A549 (cell line): Measurements from ENCODE around the gene EIF4E2. TPM values are rescaled to one million over a fixed set of nuclear protein-coding genes. Genes with fewer than 3 reads are reported as not detected.

ENCODE experiments used
- ATAC-seq, 2 experiments: fragments of 200-7000 bp in 1 of 2; fragments of >200 bp in 1 of 2; cut with Nextera tagmentation in 1 of 2; cut with Tn5 transposase in 1 of 2; 3 replicates each; pipeline versions ENCODE4 v1.8.0 to v1.9.1; 2018 to 2020; ENCODE audit warnings: mild to moderate bottlenecking in 1 of 2, moderate library complexity in 1 of 2
- CTCF ChIA-PET: fragments of 300-600 bp; sonication (Branson Sonifier 250); formaldehyde crosslinking; extraction: SDS; loops from one replicate; lab custom pipeline; 2021; ENCODE audit warnings: antibody characterized with exemption, inconsistent platforms; lab: Yijun Ruan, JAX
- POLR2A ChIA-PET: fragments of 350-600 bp; formaldehyde crosslinking; extraction: SDS; loops from one replicate; lab custom pipeline; 2021; ENCODE audit warnings: antibody characterized with exemption, inconsistent platforms; lab: Yijun Ruan, JAX
- DNase-seq, 2 experiments: peaks; one replicate each; pipeline versions ENCODE4 v3.0.0 to v3.0.0-alpha.2; 2011 to 2016; ENCODE audit warnings: low read depth in 1 of 2, low spot score in 1 of 2
- FAIRE-seq: peaks from 2 replicates; lab custom pipeline; 2011; peaks lifted over from hg19 to GRCh38; lab: Jason Lieb, UNC
- H3K27ac ChIP-seq, 2 experiments: fragments of >200 bp; sonication (Bioruptor Twin); formaldehyde crosslinking; 3 replicates each; pipeline ENCODE4 v1.5.1; 2016 to 2017
- H3K4me1 ChIP-seq: fragments of >200 bp; sonication (Bioruptor Twin); formaldehyde crosslinking; 3 replicates; pipeline ENCODE4 v1.6.1; 2016
- H3K4me2 ChIP-seq: fragments of >200 bp; sonication (Bioruptor Twin); formaldehyde crosslinking; 3 replicates; pipeline ENCODE4 v1.6.1; 2016
- H3K4me3 ChIP-seq: fragments of >200 bp; sonication (Bioruptor Twin); formaldehyde crosslinking; 3 replicates; pipeline ENCODE4 v1.5.1; 2016
- H3K9me3 ChIP-seq: fragments of >200 bp; sonication (Bioruptor Twin); formaldehyde crosslinking; 3 replicates; pipeline ENCODE4 v1.6.1; 2016
- ATOH8 ChIP-seq: fragments of 250-450 bp; sonication (Bioruptor Pico); IDR thresholded peaks from 2 replicates; pipeline ENCODE4 v1.5.0; 2020; ENCODE audit warnings: low read depth, mild to moderate bottlenecking, moderate library complexity
- BCL3 ChIP-seq: fragments of >200 bp; sonication (Bioruptor Twin); formaldehyde crosslinking; IDR thresholded peaks from 3 replicates; pipeline ENCODE4 v1.6.1; 2016
- CBX8 ChIP-seq: fragments of 200-600 bp; sonication (generic); IDR thresholded peaks from 2 replicates; pipeline ENCODE4 v1.6.1; 2016
- CEBPB ChIP-seq, 2 experiments: fragments of >200 bp in 1 of 2; sonication (Bioruptor Twin) in 1 of 2; formaldehyde crosslinking in 1 of 2; IDR thresholded peaks; 2 replicates each; pipeline ENCODE4 v1.6.1; 2012 to 2016
- CTCF ChIP-seq: fragments of >200 bp; sonication (Bioruptor Twin); formaldehyde crosslinking; IDR thresholded peaks from 3 replicates; pipeline ENCODE4 v1.5.1; 2016
- EHMT2 ChIP-seq: fragments of 200-600 bp; sonication (generic); IDR thresholded peaks from 2 replicates; pipeline ENCODE4 v1.6.1; 2016; ENCODE audit warnings: antibody characterized with exemption, low read depth, mild to moderate bottlenecking, moderate library complexity
- ELK1 ChIP-seq: fragments of 150-350 bp; IDR thresholded peaks from 2 replicates; pipeline ENCODE4 v1.6.1; 2014; ENCODE audit warnings: low read depth, mild to moderate bottlenecking, low read length
- GATA3 ChIP-seq: IDR thresholded peaks from 2 replicates; pipeline ENCODE4 v1.6.1; 2012; ENCODE audit warnings: borderline replicate concordance
- HDAC2 ChIP-seq: fragments of 200-600 bp; sonication (generic); IDR thresholded peaks from 2 replicates; pipeline ENCODE4 v1.6.1; 2016
- HES2 ChIP-seq: fragments of >200 bp; sonication (Bioruptor Twin); formaldehyde crosslinking; IDR thresholded peaks from 2 replicates; pipeline ENCODE4 v1.6.1; 2016
- HMGXB4 ChIP-seq: fragments of 250-450 bp; sonication (Bioruptor Pico); IDR thresholded peaks from 2 replicates; pipeline ENCODE4 v1.5.0; 2021; ENCODE audit warnings: mild to moderate bottlenecking, moderate library complexity, borderline replicate concordance
- HOXB5 ChIP-seq: fragments of 250-450 bp; sonication (Bioruptor Pico); IDR thresholded peaks from 2 replicates; pipeline ENCODE4 v1.5.0; 2020; ENCODE audit warnings: mild to moderate bottlenecking, moderate library complexity
- JUNB ChIP-seq: fragments of >200 bp; sonication (Bioruptor Twin); formaldehyde crosslinking; IDR thresholded peaks from 2 replicates; pipeline ENCODE4 v1.6.1; 2016
- KDM5A ChIP-seq: fragments of 200-600 bp; sonication (generic); IDR thresholded peaks from 2 replicates; pipeline ENCODE4 v1.6.1; 2016; ENCODE audit warnings: antibody characterized with exemption, mild to moderate bottlenecking
- NPAS2 ChIP-seq: fragments of 250-450 bp; sonication (Bioruptor Pico); IDR thresholded peaks from 2 replicates; pipeline ENCODE4 v1.8.0; 2022; ENCODE audit warnings: mild to moderate bottlenecking, moderate library complexity, borderline replicate concordance
- PHF8 ChIP-seq: fragments of 200-600 bp; sonication (generic); IDR thresholded peaks from 2 replicates; pipeline ENCODE4 v1.6.1; 2016; ENCODE audit warnings: low read depth, mild to moderate bottlenecking, antibody characterized with exemption, moderate library complexity, borderline replicate concordance
- RAD21 ChIP-seq, 2 experiments: fragments of >200 bp in 1 of 2; sonication (Bioruptor Twin) in 1 of 2; formaldehyde crosslinking in 1 of 2; IDR thresholded peaks in 1 of 2; conservative IDR thresholded peaks in 1 of 2; 2 replicates in 1 of 2; 3 replicates in 1 of 2; pipeline ENCODE4 v1.6.1; 2012 to 2018; ENCODE audit warnings: inconsistent platforms in 1 of 2
- RCOR1 ChIP-seq: fragments of 150-350 bp; IDR thresholded peaks from 2 replicates; pipeline ENCODE4 v1.6.1; 2014; ENCODE audit warnings: antibody characterized with exemption, low read length, low read depth
- SMC3 ChIP-seq: fragments of >200 bp; sonication (Bioruptor Twin); formaldehyde crosslinking; IDR thresholded peaks from 3 replicates; pipeline ENCODE4 v1.6.1; 2018; ENCODE audit warnings: inconsistent platforms
- SREBF2 ChIP-seq: fragments of 450-650 bp; IDR thresholded peaks from 2 replicates; pipeline ENCODE4 v1.6.1; 2014; ENCODE audit warnings: mild to moderate bottlenecking, moderate library complexity
- TFCP2L1 ChIP-seq: fragments of 250-450 bp; sonication (Bioruptor Pico); IDR thresholded peaks from 2 replicates; pipeline ENCODE4 v1.5.0; 2021; ENCODE audit warnings: mild to moderate bottlenecking
- ZNF302 ChIP-seq: fragments of 250-450 bp; sonication (Bioruptor Pico); IDR thresholded peaks from 2 replicates; pipeline ENCODE4 v1.9.0; 2021; ENCODE audit warnings: inconsistent platforms, mild to moderate bottlenecking, moderate library complexity
- WGBS: methylation state at CpG from one replicate; pipeline ENCODE4 v1.1.6; 2017; ENCODE audit errors: missing lambda C conversion rate; 5-methylcytosine and 5-hydroxymethylcytosine counted together
- polyA plus RNA-seq, 4 experiments: library from polyadenylated mRNA; depleted of rRNA in 3 of 4; stranded (reverse); fragments of >200 nt; fragmentation: RNase III in 1 of 4; extraction: RNeasy Plus Mini Kit Qiagen cat#74134 plus additional on column Dnase treatment in 1 of 4; gene quantifications; 2 replicates in 3 of 4; 3 replicates in 1 of 4; pipeline ENCODE4 v1.2.3, GENCODE V29; 2011 to 2017

Gene EIF4E2
- polyA plus RNA-seq, 2 of the 4 experiments (the other 2 are of a cell fraction): 49.1 to 177 TPM

GRCh38 chr2:232573771-232574435 is 23.4 kb downstream of the EIF4E2 start (continued):
- TF ChIP-seq ATOH8 (CRISPR knock-in tag): no peak
- no peak for TF ChIP-seq TFCP2L1 (CRISPR knock-in tag)
- no peak for TF ChIP-seq SREBF2
- TF ChIP-seq JUNB: no peak

GRCh38 chr2:232574674-232575403 is 24.4 kb downstream of the EIF4E2 start:
- no peak for DNase-seq
- Histone ChIP-seq H3K4me3 (no peak overlapping the region), H3K4me1 (no peaks in the 10 kb centered on the region), H3K27ac (no peak overlapping the region), H3K9me3 (no peaks in the 10 kb centered on the region), H3K4me2 (no peak overlapping the region)
- WGBS: 92% methylated on average over 5 of the region's 5 CpGs
- POLR2A ChIA-PET: no interaction called here
- CTCF ChIA-PET: interaction anchor here (1.6 kb wide), 1 partner anchor 30 kb away, joined by 6 read pairs; no protein-coding TSS in a partner anchor
- ATAC-seq: no peak
- no peak for TF ChIP-seq ZNF302 (CRISPR knock-in tag)
- no peak for TF ChIP-seq RAD21 (conservative IDR thresholded peaks at IDR 0.05 in 1 of 2, IDR thresholded peaks at IDR 0.05 in 1 of 2)
- no peak for TF ChIP-seq GATA3
- TF ChIP-seq ELK1: no peak
- TF ChIP-seq EHMT2: no peak
- TF ChIP-seq CTCF: no peak
- no peak for TF ChIP-seq NPAS2 (CRISPR knock-in tag)
- TF ChIP-seq HMGXB4 (CRISPR knock-in tag): no peak
- TF ChIP-seq ATOH8 (CRISPR knock-in tag): no peak
- no peak for TF ChIP-seq CEBPB (IDR thresholded peaks at IDR 0.05)
- TF ChIP-seq KDM5A: no peak
- no peak for TF ChIP-seq JUNB
- no peak for TF ChIP-seq RCOR1
- TF ChIP-seq CBX8: no peak
- TF ChIP-seq SMC3: no peak
- TF ChIP-seq BCL3: no peak
- TF ChIP-seq HDAC2: no peak
- TF ChIP-seq PHF8: no peak
- no peak for TF ChIP-seq HOXB5 (CRISPR knock-in tag)
- TF ChIP-seq HES2: no peak
- no peak for FAIRE-seq
